A673 (cell line): ENCODE data around the gene CACNA2D1.

ENCODE experiments used
- EZH2 ChIP-seq: fragments of 200-600 bp; sonication (generic); IDR thresholded peaks from 2 replicates; pipeline ENCODE4 v1.6.1; 2017; ENCODE audit warnings: borderline replicate concordance, low read depth, mild to moderate bottlenecking, mixed read lengths, antibody characterized with exemption, low read length; ENCODE audit not compliant: poor library complexity, severe bottlenecking
- TF ChIP-seq, protein P1 (sequence below): fragments of 300-800, 200-600 bp; sonication (generic); conservative IDR thresholded peaks from 2 replicates; pipeline ENCODE4 v1.5.1; 2017; ENCODE audit warnings: low read depth, mild to moderate bottlenecking, antibody characterized with exemption, low read length, moderate library complexity, mixed read lengths

DNA sequence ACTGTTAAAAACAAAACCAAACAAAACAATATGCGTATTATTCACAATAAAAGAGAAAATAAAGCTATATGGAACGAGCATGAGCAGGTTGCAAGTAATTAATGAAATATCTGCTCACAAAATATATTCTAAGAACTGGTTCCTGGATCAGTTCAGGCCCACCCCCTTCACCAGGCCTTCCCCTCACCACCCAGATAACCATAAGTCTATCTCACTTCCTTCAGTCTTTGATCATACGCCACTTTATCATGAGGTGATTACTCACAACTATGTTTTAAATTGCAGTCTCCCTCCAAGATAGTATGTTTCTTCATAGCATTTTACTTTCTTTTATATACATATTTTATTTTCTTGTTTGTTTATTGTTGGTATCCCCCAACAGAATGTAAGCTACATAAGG is 410.7 kb downstream of the CACNA2D1 start:
- TF ChIP-seq, protein P1, sequence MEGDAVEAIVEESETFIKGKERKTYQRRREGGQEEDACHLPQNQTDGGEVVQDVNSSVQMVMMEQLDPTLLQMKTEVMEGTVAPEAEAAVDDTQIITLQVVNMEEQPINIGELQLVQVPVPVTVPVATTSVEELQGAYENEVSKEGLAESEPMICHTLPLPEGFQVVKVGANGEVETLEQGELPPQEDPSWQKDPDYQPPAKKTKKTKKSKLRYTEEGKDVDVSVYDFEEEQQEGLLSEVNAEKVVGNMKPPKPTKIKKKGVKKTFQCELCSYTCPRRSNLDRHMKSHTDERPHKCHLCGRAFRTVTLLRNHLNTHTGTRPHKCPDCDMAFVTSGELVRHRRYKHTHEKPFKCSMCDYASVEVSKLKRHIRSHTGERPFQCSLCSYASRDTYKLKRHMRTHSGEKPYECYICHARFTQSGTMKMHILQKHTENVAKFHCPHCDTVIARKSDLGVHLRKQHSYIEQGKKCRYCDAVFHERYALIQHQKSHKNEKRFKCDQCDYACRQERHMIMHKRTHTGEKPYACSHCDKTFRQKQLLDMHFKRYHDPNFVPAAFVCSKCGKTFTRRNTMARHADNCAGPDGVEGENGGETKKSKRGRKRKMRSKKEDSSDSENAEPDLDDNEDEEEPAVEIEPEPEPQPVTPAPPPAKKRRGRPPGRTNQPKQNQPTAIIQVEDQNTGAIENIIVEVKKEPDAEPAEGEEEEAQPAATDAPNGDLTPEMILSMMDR = no peak
- no peak for TF ChIP-seq EZH2
